Skeletal muscle tissue (tissue), 4 donors: ENCODE data around the gene TEX55. TPM values are rescaled to one million over a fixed set of nuclear protein-coding genes. Genes with fewer than 3 reads are reported as not detected.
"Not testable (repeated sequence)": the region's sequence is repeated elsewhere in the genome, so short reads cannot be mapped to it uniquely, and the experiment has no call there.

Source experiments
- H3K27ac ChIP-seq: one replicate; pipeline ENCODE4 v1.7.0; 2013; ENCODE audit warnings: mild to moderate bottlenecking, low read depth, low read length, inconsistent platforms
- H3K27me3 ChIP-seq, 3 donors: one replicate each; pipeline ENCODE4 v1.7.0; 2013; ENCODE audit warnings: low read length in 3 of 3; ENCODE audit not compliant: control insufficient read depth in 3 of 3, insufficient read depth in 3 of 3
- H3K36me3 ChIP-seq, 3 donors: one replicate each; pipeline ENCODE4 v1.7.0; 2013; ENCODE audit warnings: low read length in 3 of 3; ENCODE audit not compliant: control insufficient read depth in 3 of 3, insufficient read depth in 3 of 3
- H3K4me1 ChIP-seq, 3 donors: one replicate each; pipeline ENCODE4 v1.7.0; 2013; ENCODE audit warnings: low read length in 3 of 3, mild to moderate bottlenecking in 3 of 3; ENCODE audit not compliant: control insufficient read depth in 3 of 3, insufficient read depth in 3 of 3
- H3K4me3 ChIP-seq, 3 donors: one replicate each; pipeline ENCODE4 v1.7.0; 2013; ENCODE audit warnings: low read length in 3 of 3
- H3K9ac ChIP-seq, 3 donors: one replicate each; pipeline ENCODE4 v1.7.0; 2013; ENCODE audit warnings: low read length in 3 of 3, mild to moderate bottlenecking in 3 of 3, moderate library complexity in 2 of 3, low read depth in 1 of 3
- H3K9me3 ChIP-seq, 3 donors: one replicate each; pipeline ENCODE4 v1.7.0; 2013; ENCODE audit warnings: low read length in 3 of 3; ENCODE audit not compliant: control insufficient read depth in 3 of 3
- total RNA-seq: library from RNA; depleted of rRNA; stranded (reverse); fragments of >200 nt; gene quantifications from one replicate; pipeline ENCODE4 v1.2.3, GENCODE V29; 2014
- donor health status: Osteomylitis.

Gene TEX55
- total RNA-seq, 1 donor from 2014 or later, result not detected

DNA sequence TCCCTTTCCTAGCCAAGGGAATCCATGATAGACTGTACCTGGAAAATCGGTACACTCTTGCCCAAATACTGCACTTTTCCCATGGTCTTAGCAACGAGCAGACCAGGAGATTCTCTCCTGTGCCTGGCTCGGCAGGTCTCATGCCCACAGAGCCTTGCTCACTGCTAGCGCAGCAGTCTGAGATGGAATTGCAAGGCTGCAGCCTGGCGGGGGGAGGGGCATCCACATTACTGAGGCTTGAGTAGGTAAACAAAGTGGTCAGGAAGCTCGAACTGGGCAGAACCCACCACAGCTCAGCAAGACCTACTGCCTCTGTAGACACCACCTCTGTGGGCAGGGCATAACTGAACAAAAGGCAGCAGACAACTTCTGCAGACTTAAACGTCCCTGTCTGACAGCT lies 15.7 kb upstream of the TEX55 start:
- not testable (repeated sequence) for H3K9ac ChIP-seq, H3K4me3 ChIP-seq, H3K27me3 ChIP-seq, H3K4me1 ChIP-seq, H3K27ac ChIP-seq, H3K9me3 ChIP-seq, H3K36me3 ChIP-seq

- H3K36me3 ChIP-seq, H3K27ac ChIP-seq, H3K9ac ChIP-seq, H3K4me3 ChIP-seq, H3K27me3 ChIP-seq, H3K9me3 ChIP-seq, H3K4me1 ChIP-seq: not testable (repeated sequence)
Observed at GRCh38 chr3:119132291-119132690, 13.7 kb upstream of the TEX55 start.

DNA sequence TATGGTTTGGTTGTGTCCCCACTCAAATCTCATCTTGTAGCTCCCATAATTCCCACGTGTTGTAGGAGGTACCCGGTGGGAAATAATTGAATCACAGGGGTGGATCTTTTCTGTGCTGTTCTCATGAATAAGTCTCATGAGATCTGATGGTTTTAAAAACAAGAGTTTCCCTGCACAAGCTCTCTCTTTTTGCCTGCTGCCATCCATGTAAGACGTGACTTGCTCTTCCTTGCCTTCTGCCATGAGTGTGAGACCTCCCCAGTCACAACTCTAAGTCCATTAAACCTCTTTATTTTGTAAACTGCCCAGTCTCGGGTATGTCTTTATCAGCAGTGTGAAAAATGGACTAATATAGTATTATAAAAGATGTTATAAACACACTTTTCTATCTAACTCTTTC lies 6.6 kb upstream of the TEX55 start:
- not testable (repeated sequence) for H3K4me1 ChIP-seq, H3K36me3 ChIP-seq, H3K27me3 ChIP-seq, H3K9me3 ChIP-seq, H3K9ac ChIP-seq, H3K27ac ChIP-seq, H3K4me3 ChIP-seq

DNA sequence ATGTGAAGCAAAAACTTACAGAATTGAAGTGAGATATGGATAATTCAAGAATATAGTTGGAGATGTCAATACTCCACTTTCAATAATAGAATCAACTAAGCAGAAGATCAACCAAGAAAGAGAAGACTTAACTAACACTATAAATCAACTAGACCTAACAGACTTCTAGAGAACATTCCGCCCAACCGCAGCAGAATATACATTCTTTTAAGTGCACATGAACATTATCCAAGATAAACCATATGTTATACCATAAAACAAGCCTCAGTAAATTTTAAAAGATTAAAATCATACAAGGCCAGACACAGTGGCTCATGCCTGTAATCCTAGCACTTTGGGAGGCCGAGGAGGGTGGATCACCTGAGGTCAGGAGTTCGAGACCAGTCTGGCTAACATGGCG lies 5.5 kb upstream of the TEX55 start:
- H3K27ac ChIP-seq, result no peak overlapping the region
- no peak overlapping the region for H3K9ac ChIP-seq
- H3K9me3 ChIP-seq, result no peaks in the 10 kb centered on the region
- no peaks in the 10 kb centered on the region for H3K36me3 ChIP-seq
- no peaks in the 10 kb centered on the region for H3K27me3 ChIP-seq
- H3K4me3 ChIP-seq, result no peak overlapping the region
- no peaks in the 10 kb centered on the region for H3K4me1 ChIP-seq

- no peaks in the 10 kb centered on the region for H3K9me3 ChIP-seq
- H3K27ac ChIP-seq, result no peak overlapping the region
- no peaks in the 10 kb centered on the region for H3K27me3 ChIP-seq
- H3K4me3 ChIP-seq, result no peak overlapping the region
- no peaks in the 10 kb centered on the region for H3K36me3 ChIP-seq
- H3K9ac ChIP-seq, result no peak overlapping the region
- H3K4me1 ChIP-seq, result no peaks in the 10 kb centered on the region
Observed at GRCh38 chr3:119145128-119145499, 851 bp upstream of the TEX55 start.

DNA sequence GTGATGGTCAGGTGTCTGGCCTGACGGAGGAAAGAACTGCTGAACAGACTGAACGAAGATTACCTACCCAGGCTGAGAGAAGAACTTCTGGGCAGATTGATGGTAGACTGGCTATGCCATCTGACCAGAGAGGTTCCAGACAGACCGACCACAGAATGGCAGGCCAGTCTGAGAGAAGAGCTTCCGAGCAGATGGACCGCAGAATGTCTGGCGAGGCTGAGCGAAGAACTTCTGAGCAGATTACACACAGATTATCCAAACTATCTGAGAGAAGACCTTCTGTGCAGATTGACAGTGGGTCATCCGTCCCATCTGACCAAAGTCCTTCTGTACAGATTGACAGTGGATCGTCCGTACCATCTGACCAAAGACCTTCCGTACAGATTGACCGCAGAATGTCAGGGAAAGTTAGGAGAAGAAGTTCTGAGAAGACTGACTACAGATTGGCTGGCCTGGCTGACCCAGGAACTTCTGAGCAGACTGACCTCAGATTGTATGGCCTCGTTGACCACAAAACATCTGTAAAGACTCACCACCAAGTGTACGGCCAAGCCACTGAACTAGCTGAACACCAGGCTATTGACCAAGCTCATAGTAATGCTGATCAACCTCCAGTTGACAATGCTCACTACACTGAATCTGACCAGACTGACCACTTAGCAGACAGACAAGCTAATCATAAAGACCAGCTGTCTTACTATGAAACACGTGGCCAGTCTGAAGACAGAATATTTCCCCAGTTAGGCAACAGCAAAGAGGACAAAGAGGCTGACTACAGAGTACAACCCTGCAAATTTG lies 812 bp downstream of the TEX55 start:
- no peaks in the 10 kb centered on the region for H3K4me1 ChIP-seq

GRCh38 chr3:119147494-119147893 lies 1.5 kb downstream of the TEX55 start:
- no peak overlapping the region for H3K27ac ChIP-seq
- no peaks in the 10 kb centered on the region for H3K4me1 ChIP-seq
- no peaks in the 10 kb centered on the region for H3K36me3 ChIP-seq
- no peaks in the 10 kb centered on the region for H3K9me3 ChIP-seq
- H3K9ac ChIP-seq, result no peak overlapping the region
- H3K27me3 ChIP-seq, result no peaks in the 10 kb centered on the region
- no peak overlapping the region for H3K4me3 ChIP-seq

More for the DNA sequence above, 812 bp downstream of the TEX55 start:
- H3K27me3 ChIP-seq, result no peaks in the 10 kb centered on the region
- no peak overlapping the region for H3K27ac ChIP-seq
- H3K4me3 ChIP-seq, result no peak overlapping the region
- H3K9ac ChIP-seq, result no peak overlapping the region
- H3K36me3 ChIP-seq, result no peaks in the 10 kb centered on the region
- H3K9me3 ChIP-seq, result no peaks in the 10 kb centered on the region

GRCh38 chr3:119148493-119149180 lies 2.7 kb downstream of the TEX55 start:
- H3K9ac ChIP-seq, result no peak overlapping the region
- no peaks in the 10 kb centered on the region for H3K36me3 ChIP-seq
- H3K4me3 ChIP-seq, result no peak overlapping the region
- no peaks in the 10 kb centered on the region for H3K27me3 ChIP-seq
- peaks cover 0 to 7% (median 0%) of the 10 kb centered on the region in 3 donors for H3K9me3 ChIP-seq
- no peak overlapping the region for H3K27ac ChIP-seq
- H3K4me1 ChIP-seq, result no peaks in the 10 kb centered on the region

DNA sequence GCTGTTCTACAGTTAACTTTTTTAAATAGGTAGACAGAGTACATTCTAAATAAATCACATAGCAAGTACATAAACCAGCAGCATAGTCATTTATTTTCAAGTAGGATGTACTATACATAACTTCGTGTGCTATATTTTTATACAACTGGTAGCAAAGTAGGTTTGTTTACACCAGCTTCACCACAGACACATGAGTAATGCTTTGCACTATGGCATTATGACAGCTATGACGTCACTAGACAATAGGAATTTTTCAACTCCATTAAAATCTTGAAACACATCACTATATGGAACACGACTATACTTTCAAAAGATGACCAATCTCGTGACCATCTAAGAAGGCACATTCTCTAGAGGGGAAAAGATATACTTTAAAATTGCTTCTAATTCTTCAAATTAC lies 3.5 kb downstream of the TEX55 start:
- no peaks in the 10 kb centered on the region for H3K36me3 ChIP-seq
- H3K9me3 ChIP-seq, result peaks cover 0 to 8% (median 0%) of the 10 kb centered on the region in 3 donors
- H3K27me3 ChIP-seq, result no peaks in the 10 kb centered on the region
- no peak overlapping the region for H3K9ac ChIP-seq
- H3K4me1 ChIP-seq, result no peaks in the 10 kb centered on the region
- no peak overlapping the region for H3K4me3 ChIP-seq
- H3K27ac ChIP-seq, result no peak overlapping the region

DNA sequence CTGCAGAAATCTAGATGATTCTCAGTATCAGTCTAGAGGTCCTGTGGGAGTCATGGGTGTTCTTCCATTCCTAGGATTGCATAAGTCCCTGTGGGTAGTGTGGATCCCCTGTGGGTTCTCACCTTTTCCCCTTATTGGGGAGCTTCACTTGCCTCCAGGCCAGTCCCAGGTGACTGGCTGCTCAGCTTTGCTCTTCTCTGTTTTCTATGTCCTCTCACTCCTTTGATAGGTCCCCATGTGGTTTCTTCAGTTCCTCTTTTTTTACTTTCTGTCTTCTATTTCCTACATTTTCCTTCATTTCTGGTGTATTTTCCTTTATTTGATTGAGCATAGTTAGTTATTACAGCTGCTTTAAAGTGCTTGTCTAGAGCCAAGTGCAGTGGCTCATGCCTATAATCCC lies 10.9 kb downstream of the TEX55 start:
- Histone ChIP-seq H3K9ac (no peak overlapping the region), H3K4me3 (no peak overlapping the region), H3K27ac (no peak overlapping the region), H3K4me1 (no peaks in the 10 kb centered on the region), H3K27me3 (no peaks in the 10 kb centered on the region), H3K9me3 (peaks cover 0 to 8% (median 2%) of the 10 kb centered on the region in 3 donors), H3K36me3 (no peaks in the 10 kb centered on the region)
